ENCODE results near the gene CTRB1. TPM values are rescaled to one million over a fixed set of nuclear protein-coding genes. Genes with fewer than 3 reads are reported as not detected.
A peak's percentile ranks its signal among the peaks of the same experiment; 100 is the strongest.

CTRB1 gene
- total RNA-seq, 1 donor from 2014 or later, result not detected

- intact Hi-C loops (cut with DNase I), result loop anchor here (10.0 kb wide), 1 partner anchor 154 kb away; no protein-coding TSS in a partner anchor
- peaks cover 73% of the 10 kb centered on the region for H3K36me3 ChIP-seq
These were observed 11.8 kb downstream of the CTRB1 start for GRCh38 chr16:75230471-75231110.

DNA sequence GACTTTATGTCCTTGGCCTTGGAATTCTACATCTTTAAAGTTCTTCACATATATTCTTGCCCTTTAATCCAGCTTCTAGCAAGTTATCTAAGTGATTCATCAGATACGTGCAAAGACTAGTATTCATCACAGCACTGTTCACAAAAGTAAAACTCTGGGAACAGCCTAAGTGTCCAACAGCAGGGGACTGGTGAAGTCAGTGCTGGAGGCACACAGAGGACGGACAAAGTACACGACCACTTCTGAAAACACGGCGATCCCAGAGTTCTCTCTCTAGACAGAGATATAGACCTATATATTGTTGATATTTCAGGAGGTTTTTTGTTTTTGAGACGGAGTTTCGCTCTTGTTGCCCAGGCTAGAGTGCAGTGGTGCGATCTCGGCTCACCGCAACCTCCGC is 12.8 kb downstream of the CTRB1 start:
- no peak for ATAC-seq
- Histone ChIP-seq H3K4me1 (peaks cover 16% of the 10 kb centered on the region), H3K9me3 (no peaks in the 10 kb centered on the region), H3K27ac (no peak overlapping the region), H3K36me3 (peaks cover 77% of the 10 kb centered on the region), H3K27me3 (ENCODE audit: low read depth) (no peaks in the 10 kb centered on the region), H3K4me3 (no peak overlapping the region)
- TF ChIP-seq, protein P1, sequence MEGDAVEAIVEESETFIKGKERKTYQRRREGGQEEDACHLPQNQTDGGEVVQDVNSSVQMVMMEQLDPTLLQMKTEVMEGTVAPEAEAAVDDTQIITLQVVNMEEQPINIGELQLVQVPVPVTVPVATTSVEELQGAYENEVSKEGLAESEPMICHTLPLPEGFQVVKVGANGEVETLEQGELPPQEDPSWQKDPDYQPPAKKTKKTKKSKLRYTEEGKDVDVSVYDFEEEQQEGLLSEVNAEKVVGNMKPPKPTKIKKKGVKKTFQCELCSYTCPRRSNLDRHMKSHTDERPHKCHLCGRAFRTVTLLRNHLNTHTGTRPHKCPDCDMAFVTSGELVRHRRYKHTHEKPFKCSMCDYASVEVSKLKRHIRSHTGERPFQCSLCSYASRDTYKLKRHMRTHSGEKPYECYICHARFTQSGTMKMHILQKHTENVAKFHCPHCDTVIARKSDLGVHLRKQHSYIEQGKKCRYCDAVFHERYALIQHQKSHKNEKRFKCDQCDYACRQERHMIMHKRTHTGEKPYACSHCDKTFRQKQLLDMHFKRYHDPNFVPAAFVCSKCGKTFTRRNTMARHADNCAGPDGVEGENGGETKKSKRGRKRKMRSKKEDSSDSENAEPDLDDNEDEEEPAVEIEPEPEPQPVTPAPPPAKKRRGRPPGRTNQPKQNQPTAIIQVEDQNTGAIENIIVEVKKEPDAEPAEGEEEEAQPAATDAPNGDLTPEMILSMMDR (IDR thresholded peaks at IDR 0.05), result no peak
- DNase-seq, result no peak
- intact Hi-C loops (cut with DNase I), result loop anchor here (10.0 kb wide), 1 partner anchor 153 kb away; no protein-coding TSS in a partner anchor

More at GRCh38 chr16:75230471-75231110, 11.8 kb downstream of the CTRB1 start:
- Histone ChIP-seq H3K9me3 (no peaks in the 10 kb centered on the region), H3K4me3 (no peak overlapping the region), H3K4me1 (peaks cover 16% of the 10 kb centered on the region), H3K27ac (no peak overlapping the region), H3K27me3 (ENCODE audit: low read depth) (no peaks in the 10 kb centered on the region)
- ATAC-seq, result no peak
- DNase-seq, result no peak
- TF ChIP-seq, protein P1 (IDR thresholded peaks at IDR 0.05), result no peak

- H3K27me3 ChIP-seq (ENCODE audit: low read depth), result no peaks in the 10 kb centered on the region
- intact Hi-C loops (cut with DNase I), result loop anchor here (10.0 kb wide), 1 partner anchor 151 kb away; no protein-coding TSS in a partner anchor
- no peaks in the 10 kb centered on the region for H3K9me3 ChIP-seq
- H3K36me3 ChIP-seq, result peaks cover 74% of the 10 kb centered on the region
- DNase-seq, result no peak
- no peak for ATAC-seq
- no peak overlapping the region for H3K27ac ChIP-seq
- TF ChIP-seq, protein P1 (IDR thresholded peaks at IDR 0.05), result no peak
- H3K4me1 ChIP-seq, result peaks cover 25% of the 10 kb centered on the region
- H3K4me3 ChIP-seq, result no peak overlapping the region
These were observed 14.8 kb downstream of the CTRB1 start for GRCh38 chr16:75233611-75233938.

DNA sequence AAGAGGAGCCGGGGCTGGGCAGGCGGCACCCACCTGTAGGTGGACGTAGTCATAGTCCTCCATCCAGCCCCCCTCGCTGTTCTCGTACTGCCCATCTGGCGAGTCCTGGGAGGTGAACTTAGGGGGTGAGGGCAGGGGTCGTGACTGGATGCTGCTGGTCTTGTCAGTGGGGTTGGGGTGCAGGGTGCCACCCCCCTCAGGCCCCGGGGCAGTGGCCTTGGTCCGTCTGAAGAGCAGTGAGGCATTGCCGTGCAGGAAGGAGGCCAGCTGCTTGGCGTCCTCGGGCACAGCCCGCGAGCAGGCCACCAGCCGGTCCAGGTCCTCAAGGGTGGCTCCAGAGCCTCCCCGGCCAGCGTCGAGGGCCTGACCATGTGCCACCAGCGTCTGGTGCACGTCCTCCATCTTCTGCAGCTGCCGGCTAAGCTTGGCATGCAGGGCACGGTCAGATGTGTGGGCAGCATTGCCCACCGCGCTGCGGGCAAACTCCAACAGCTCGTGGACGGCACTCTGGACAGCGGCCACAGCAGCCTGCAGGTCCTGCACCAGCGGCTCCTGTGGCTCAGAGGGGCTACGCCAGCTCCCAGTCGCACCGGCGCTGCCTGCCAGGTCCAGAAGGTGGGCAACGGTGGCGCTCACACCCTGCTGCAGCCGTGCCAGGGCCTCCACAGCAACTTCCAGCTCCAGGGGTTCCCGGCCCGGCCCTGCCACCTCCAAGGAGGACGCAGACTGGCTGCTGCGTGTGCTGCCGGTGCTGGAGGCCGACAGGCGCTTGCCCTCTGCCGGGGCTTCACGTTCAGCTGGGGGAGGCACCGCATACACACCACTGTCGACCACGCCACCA is 16.3 kb downstream of the CTRB1 start:
- DNase-seq (no peak), ATAC-seq (no peak)
- Histone ChIP-seq H3K27ac (peak overlapping the region; percentile 56), H3K27me3 (ENCODE audit: low read depth) (no peaks in the 10 kb centered on the region), H3K36me3 (peaks cover 66% of the 10 kb centered on the region), H3K9me3 (no peaks in the 10 kb centered on the region), H3K4me3 (no peak overlapping the region), H3K4me1 (peaks cover 37% of the 10 kb centered on the region)
- TF ChIP-seq, protein P1 (IDR thresholded peaks at IDR 0.05), result no peak
- intact Hi-C loops (cut with DNase I), result loop anchor here (10.0 kb wide), 1 partner anchor 150 kb away; no protein-coding TSS in a partner anchor

DNA sequence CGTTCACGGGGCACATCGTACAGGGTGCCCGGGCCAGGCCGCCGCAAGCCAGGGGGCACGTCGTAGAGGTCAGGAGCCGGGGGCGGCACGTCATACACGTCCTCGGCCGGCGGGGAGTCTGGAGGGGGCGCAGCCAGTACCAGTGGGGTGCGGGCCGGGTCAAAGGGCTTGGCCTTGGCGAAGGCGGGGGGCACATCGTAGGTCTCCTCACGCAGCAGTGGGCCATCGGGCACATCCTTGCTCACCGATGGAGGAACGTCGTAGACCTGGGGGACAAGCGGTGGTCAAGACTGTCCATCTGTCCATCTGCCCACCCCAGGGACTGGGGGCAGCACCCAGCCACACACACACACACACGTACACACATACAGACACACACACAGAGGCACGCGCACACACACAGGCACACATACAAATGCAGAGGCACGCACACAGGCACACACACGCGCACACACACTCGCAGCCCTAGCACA is 17.0 kb downstream of the CTRB1 start:
- Histone ChIP-seq H3K36me3 (peaks cover 69% of the 10 kb centered on the region), H3K9me3 (no peaks in the 10 kb centered on the region), H3K27me3 (ENCODE audit: low read depth) (no peaks in the 10 kb centered on the region), H3K27ac (no peak overlapping the region), H3K4me1 (peaks cover 36% of the 10 kb centered on the region), H3K4me3 (no peak overlapping the region)
- intact Hi-C loops (cut with DNase I), result loop anchor here (10.0 kb wide), 1 partner anchor 149 kb away; no protein-coding TSS in a partner anchor
- ATAC-seq, result no peak
- peak; percentile 47 for DNase-seq
- TF ChIP-seq, protein P1 (IDR thresholded peaks at IDR 0.05), result no peak
